22Rv1 (cell line): ENCODE data around the gene DSCAM.

Source experiments
- H3K27ac ChIP-seq: fragments of 450-650 bp; 2 replicates; pipeline ENCODE4 v1.5.1; 2017
- ZFX ChIP-seq: fragments of 450-650 bp; IDR thresholded peaks from 2 replicates; pipeline ENCODE4 v1.6.1; 2017; ENCODE audit warnings: antibody characterized with exemption, borderline replicate concordance
- TF ChIP-seq, protein P1 (sequence below): fragments of 450-650 bp; IDR thresholded peaks from 2 replicates; pipeline ENCODE4 v1.5.1; 2017; ENCODE audit warnings: mild to moderate bottlenecking

The DSCAM gene

DNA sequence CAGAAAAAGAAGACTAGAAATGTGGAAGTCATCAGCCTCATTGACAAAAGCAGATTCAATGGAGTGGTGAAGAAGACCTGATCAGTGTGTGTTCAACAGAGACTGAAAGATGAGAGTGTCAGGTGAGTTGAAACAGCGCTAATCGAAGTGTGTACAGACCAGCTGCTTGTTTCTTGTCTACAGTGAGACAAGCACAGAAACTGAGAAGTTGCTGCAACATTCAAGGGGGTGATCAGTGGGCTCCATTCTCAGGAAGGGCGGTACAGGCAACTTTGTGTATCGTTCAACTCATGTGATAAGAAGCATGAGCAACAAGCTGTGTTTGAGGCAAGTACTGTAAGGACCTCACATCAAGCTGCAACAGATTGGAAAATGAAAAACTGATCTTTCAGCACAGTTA is 19.4 kb downstream of the DSCAM start:
- TF ChIP-seq, protein P1, sequence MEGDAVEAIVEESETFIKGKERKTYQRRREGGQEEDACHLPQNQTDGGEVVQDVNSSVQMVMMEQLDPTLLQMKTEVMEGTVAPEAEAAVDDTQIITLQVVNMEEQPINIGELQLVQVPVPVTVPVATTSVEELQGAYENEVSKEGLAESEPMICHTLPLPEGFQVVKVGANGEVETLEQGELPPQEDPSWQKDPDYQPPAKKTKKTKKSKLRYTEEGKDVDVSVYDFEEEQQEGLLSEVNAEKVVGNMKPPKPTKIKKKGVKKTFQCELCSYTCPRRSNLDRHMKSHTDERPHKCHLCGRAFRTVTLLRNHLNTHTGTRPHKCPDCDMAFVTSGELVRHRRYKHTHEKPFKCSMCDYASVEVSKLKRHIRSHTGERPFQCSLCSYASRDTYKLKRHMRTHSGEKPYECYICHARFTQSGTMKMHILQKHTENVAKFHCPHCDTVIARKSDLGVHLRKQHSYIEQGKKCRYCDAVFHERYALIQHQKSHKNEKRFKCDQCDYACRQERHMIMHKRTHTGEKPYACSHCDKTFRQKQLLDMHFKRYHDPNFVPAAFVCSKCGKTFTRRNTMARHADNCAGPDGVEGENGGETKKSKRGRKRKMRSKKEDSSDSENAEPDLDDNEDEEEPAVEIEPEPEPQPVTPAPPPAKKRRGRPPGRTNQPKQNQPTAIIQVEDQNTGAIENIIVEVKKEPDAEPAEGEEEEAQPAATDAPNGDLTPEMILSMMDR = no peak
- TF ChIP-seq ZFX = no peak
- no peak overlapping the region for H3K27ac ChIP-seq

DNA sequence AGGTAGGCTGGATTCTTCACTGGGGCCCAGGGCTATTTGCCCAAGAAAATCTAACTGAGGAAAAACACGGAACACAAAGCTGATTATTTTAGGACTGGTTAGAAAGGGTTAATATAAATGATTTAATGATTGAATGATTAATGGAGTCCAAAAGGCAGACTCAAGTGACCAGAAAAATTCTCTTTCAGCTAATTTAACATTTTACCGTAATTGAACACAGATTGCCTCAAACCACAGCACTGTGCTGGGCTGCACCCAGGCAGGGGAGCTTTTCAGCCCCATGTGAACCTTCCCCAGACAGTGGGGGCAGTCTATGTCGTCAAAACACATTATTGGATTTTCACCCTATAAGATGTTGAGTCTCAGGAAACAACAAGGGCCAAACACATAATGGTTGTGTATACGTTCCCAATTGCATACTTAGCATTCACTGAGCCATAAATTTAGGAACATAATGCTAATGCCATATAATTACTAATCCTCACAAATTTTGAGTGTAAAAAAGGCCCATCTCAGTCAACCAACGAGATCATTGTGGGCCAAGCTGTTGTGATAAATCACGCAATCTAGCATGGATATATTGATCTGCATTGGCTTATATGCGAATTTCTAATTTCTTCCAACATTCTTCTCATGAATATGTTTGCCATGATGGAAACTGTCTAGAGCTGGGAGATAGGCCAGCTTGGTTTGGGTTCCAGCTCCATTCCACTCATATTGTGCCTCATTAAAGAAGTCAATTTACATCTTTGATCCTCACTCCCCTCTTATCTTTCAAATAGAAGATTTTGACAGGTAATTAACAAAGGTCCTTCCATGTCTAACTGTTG is 27.7 kb downstream of the DSCAM start:
- TF ChIP-seq ZFX = no peak
- TF ChIP-seq, protein P1 = no peak

DNA sequence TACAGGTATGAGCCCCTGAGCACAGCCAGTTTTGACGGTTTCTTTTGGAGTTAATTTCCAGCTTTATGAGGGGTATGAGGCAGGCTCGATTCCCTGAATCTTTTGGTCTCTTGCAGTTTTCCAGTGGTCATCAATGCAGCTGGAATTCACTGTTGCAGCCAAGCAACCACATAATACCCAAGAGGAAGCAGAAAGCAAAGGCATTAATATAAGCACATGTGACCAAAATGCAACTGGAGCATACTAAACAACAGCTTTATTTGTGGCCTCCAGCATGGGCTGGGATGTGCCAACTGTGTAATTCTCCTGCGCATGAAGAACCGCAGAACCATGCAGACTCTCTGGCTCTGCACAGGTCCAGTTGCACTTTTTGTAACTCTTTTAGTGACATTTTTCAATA is 33.0 kb downstream of the DSCAM start:
- H3K27ac ChIP-seq = no peak overlapping the region
- TF ChIP-seq, protein P1 = no peak
- TF ChIP-seq ZFX = no peak

More for the DNA sequence above, 27.7 kb downstream of the DSCAM start:
- no peak overlapping the region for H3K27ac ChIP-seq

DNA sequence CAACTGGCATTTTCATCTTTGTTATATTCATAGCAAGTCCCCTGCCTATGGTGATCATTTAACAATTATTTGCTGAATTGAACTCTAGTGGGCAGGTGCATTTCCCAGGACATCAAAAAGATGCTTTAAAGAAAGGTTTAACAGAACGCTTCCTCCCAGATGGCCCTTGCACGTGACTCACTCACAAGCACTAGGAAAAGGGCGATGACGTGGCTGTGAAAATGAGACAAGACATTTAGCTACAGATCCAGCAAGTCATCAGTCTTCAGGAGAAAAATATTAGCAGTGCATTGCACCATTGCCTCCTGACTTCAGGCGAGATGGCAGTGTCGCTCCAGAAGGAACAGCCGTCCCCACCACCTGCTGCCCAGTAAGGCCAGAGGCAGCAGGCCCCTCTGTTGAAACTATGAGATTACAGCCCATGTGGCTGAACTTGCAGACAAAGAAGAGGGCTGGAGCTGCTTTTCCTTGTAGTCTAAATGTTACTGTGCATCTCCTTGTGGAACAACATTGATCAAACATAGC is 37.2 kb downstream of the DSCAM start:
- H3K27ac ChIP-seq = no peak overlapping the region
- TF ChIP-seq, protein P1 = no peak
- no peak for TF ChIP-seq ZFX

DNA sequence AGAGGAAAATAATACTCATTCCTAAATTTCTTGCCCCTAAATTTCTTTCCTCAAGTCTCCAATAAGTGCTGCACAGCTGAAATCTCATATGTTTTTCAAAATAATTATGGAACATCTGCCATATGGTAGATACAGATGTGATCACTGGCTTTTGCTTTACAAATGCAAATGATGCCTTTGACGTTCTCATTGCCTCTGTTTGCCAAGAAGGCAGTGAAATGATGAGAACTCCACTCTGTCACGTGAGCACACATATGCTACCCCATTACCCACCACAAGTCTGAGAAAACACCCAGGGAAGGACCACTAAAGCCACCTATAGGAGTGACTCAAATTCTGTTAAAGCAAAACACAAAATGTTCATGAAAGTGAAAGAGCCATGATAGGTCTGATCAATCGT is 43.9 kb downstream of the DSCAM start:
- TF ChIP-seq ZFX = no peak
- TF ChIP-seq, protein P1 = no peak

DNA sequence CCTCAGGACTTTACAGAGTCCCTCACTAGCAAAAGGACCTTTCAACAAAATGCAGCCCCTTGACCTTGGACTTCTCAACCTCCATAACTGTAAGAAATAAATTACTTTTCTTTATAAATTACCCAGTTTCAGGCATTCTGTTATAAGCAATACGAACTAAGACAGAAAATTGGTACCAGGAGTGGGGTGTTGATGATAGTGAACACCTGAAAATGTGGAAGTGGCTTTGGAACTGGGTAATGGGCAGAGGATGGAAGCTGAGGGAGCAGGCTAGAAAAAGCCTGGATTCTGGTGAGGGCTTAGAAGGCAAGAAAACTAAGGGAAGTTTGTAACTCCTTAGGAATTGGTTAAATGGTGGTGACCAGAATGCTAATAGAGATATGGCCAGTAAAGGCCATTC is 46.8 kb downstream of the DSCAM start:
- TF ChIP-seq, protein P1 = no peak
- TF ChIP-seq ZFX = no peak
- H3K27ac ChIP-seq = no peak overlapping the region

More for the DNA sequence above, 43.9 kb downstream of the DSCAM start:
- H3K27ac ChIP-seq = no peak overlapping the region

DNA sequence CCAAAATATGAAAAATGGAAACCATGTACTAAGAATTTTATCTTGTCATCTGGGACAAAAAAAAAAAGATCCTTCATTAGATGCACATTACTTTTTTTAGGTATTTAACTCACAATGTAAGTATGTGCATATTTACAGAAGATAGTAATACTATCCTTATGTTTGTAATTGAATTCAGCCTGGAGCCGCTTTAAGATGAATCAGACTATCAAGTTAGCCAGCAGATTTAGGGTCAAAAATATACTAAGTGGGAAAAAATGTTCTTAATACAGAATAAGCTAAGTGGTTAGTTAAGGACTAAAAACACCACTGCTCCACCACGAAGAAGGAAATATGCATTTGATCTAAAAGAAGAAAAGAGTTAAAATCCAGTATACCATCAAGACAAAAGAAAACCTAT is 49.1 kb downstream of the DSCAM start:
- TF ChIP-seq ZFX = no peak
- H3K27ac ChIP-seq = no peak overlapping the region
